CD8-positive, alpha-beta memory T cell (primary cell): ENCODE data around the gene CASK. TPM values are rescaled to one million over a fixed set of nuclear protein-coding genes. Genes with fewer than 3 reads are reported as not detected.
A peak's percentile ranks its signal among the peaks of the same experiment; 100 is the strongest.

ENCODE experiments used
- CTCF ChIA-PET: fragments of 350-600 bp; sonication (Branson Sonifier 250); formaldehyde crosslinking; loops from one replicate; lab custom pipeline; 2021; ENCODE audit warnings: antibody characterized with exemption; lab: Charles Lee
- POLR2A ChIA-PET: fragments of 350-600 bp; sonication (Branson Sonifier 250); formaldehyde crosslinking; loops from one replicate; lab custom pipeline; 2021; ENCODE audit warnings: antibody characterized with exemption; lab: Charles Lee
- DNase-seq, 5 donors: peaks; one replicate each; pipeline versions ENCODE4 v3.0.0 to v3.0.0-alpha.2; 2020 to 2022; ENCODE audit warnings: mixed read lengths in 1 of 5
- H3K27ac ChIP-seq: one replicate; pipeline ENCODE4 v1.7.0; 2013; ENCODE audit warnings: low read depth, mild to moderate bottlenecking, low read length, moderate library complexity
- H3K27me3 ChIP-seq: 2 replicates; pipeline ENCODE4 v1.7.0; 2013; ENCODE audit warnings: low read length, mild to moderate bottlenecking; ENCODE audit not compliant: insufficient read depth, poor library complexity, severe bottlenecking
- H3K36me3 ChIP-seq: 2 replicates; pipeline ENCODE4 v1.7.0; 2013; ENCODE audit warnings: mild to moderate bottlenecking, low read length, moderate library complexity; ENCODE audit not compliant: insufficient read depth
- H3K4me1 ChIP-seq: 2 replicates; pipeline ENCODE4 v1.7.0; 2013; ENCODE audit warnings: mild to moderate bottlenecking, low read length, moderate library complexity; ENCODE audit not compliant: insufficient read depth
- H3K4me3 ChIP-seq: 2 replicates; pipeline ENCODE4 v1.7.0; 2013; ENCODE audit warnings: mild to moderate bottlenecking, low read length
- H3K9me3 ChIP-seq: 2 replicates; pipeline ENCODE4 v1.7.0; 2013; ENCODE audit warnings: mild to moderate bottlenecking, low read length
- H3K27ac Mint-ChIP-seq, 8 donors: one replicate each; pipeline ENCODE4 v1.8.0; 2020 to 2021; ENCODE audit warnings: mixed read lengths in 8 of 8, mild to moderate bottlenecking in 6 of 8, inconsistent platforms in 3 of 8, moderate library complexity in 3 of 8
- H3K27me3 Mint-ChIP-seq, 2 donors: one replicate each; pipeline ENCODE4 v1.8.0; 2020 to 2021; ENCODE audit warnings: mixed read lengths in 2 of 2, mild to moderate bottlenecking in 1 of 2, moderate library complexity in 1 of 2
- H3K36me3 Mint-ChIP-seq, 3 donors: one replicate each; pipeline ENCODE4 v1.8.0; 2020 to 2021; ENCODE audit warnings: mixed read lengths in 3 of 3, inconsistent platforms in 1 of 3, mild to moderate bottlenecking in 1 of 3
- H3K4me1 Mint-ChIP-seq, 3 donors: one replicate each; pipeline ENCODE4 v1.8.0; 2020 to 2021; ENCODE audit warnings: mixed read lengths in 3 of 3, inconsistent platforms in 1 of 3, mild to moderate bottlenecking in 1 of 3
- H3K4me3 Mint-ChIP-seq, 7 donors: one replicate each; pipeline ENCODE4 v1.8.0; 2020 to 2021; ENCODE audit warnings: mixed read lengths in 7 of 7, mild to moderate bottlenecking in 6 of 7, moderate library complexity in 4 of 7, inconsistent platforms in 2 of 7
- H3K9me3 Mint-ChIP-seq, 5 donors: one replicate each; pipeline ENCODE4 v1.8.0; 2020 to 2022; ENCODE audit warnings: mixed read lengths in 5 of 5, mild to moderate bottlenecking in 3 of 5, moderate library complexity in 2 of 5, inconsistent platforms in 1 of 5
- polyA plus RNA-seq: library from polyadenylated mRNA; unstranded; fragments of 300-500 nt; fragmentation: Illumina TruSeq; gene quantifications from one replicate; pipeline ENCODE4 v1.2.3, GENCODE V29; 2021
- total RNA-seq, 2 experiments: library from RNA; stranded (reverse); gene quantifications; one replicate each; pipeline ENCODE4 v1.2.3, GENCODE V29; 2021

The CASK gene
- total and polyA plus RNA-seq, 3 experiments from 2014 or later = 20.2 to 32.5 (median 28.4) TPM

- Histone ChIP-seq H3K9me3 (no peaks in the 10 kb centered on the region), H3K36me3 (no peaks in the 10 kb centered on the region), H3K27me3 (no peaks in the 10 kb centered on the region), H3K4me3 (no peak overlapping the region), H3K27ac (no peak overlapping the region), H3K4me1 (no peaks in the 10 kb centered on the region)
- Mint-ChIP-seq H3K9me3 (no peaks in the 10 kb centered on the region), H3K27me3 (peaks cover 0 to 14% of the 10 kb centered on the region in 2 donors), H3K36me3 (no peaks in the 10 kb centered on the region), H3K4me3 (no peak overlapping the region), H3K4me1 (no peaks in the 10 kb centered on the region), H3K27ac (no peak overlapping the region)
- CTCF ChIA-PET = no interaction called here
- no peak for DNase-seq
- POLR2A ChIA-PET = no interaction called here
Observed at GRCh38 chrX:41478381-41478911, 444.9 kb downstream of the CASK start.

GRCh38 chrX:41475591-41476241, 447.6 kb downstream of the CASK start:
- CTCF ChIA-PET = no interaction called here
- Histone ChIP-seq H3K36me3 (no peaks in the 10 kb centered on the region), H3K9me3 (no peaks in the 10 kb centered on the region), H3K27ac (no peak overlapping the region), H3K4me3 (no peak overlapping the region), H3K4me1 (no peaks in the 10 kb centered on the region), H3K27me3 (no peaks in the 10 kb centered on the region)
- no peaks in the 10 kb centered on the region for H3K4me1 Mint-ChIP-seq
- H3K27ac Mint-ChIP-seq = peak overlapping the region in 1 of 8 donors; percentile 60
- peaks cover 0 to 3% of the 10 kb centered on the region in 2 donors for H3K27me3 Mint-ChIP-seq
- no peak overlapping the region for H3K4me3 Mint-ChIP-seq
- no peak for DNase-seq
- no peaks in the 10 kb centered on the region for H3K9me3 Mint-ChIP-seq
- POLR2A ChIA-PET = no interaction called here
- H3K36me3 Mint-ChIP-seq = no peaks in the 10 kb centered on the region

- Histone ChIP-seq H3K9me3 (no peaks in the 10 kb centered on the region), H3K36me3 (no peaks in the 10 kb centered on the region), H3K27ac (no peak overlapping the region), H3K27me3 (no peaks in the 10 kb centered on the region), H3K4me1 (no peaks in the 10 kb centered on the region), H3K4me3 (no peak overlapping the region)
- H3K36me3 Mint-ChIP-seq = no peaks in the 10 kb centered on the region
- ChIA-PET CTCF (no interaction called here), POLR2A (no interaction called here)
- DNase-seq = no peak
- H3K4me1 Mint-ChIP-seq = no peaks in the 10 kb centered on the region
- no peaks in the 10 kb centered on the region for H3K9me3 Mint-ChIP-seq
- H3K27ac Mint-ChIP-seq = peak overlapping the region in 1 of 8 donors; percentile 56
- H3K4me3 Mint-ChIP-seq = no peak overlapping the region
- H3K27me3 Mint-ChIP-seq = peaks cover 0 to 3% of the 10 kb centered on the region in 2 donors
Observed at GRCh38 chrX:41475191-41475590, 448.2 kb downstream of the CASK start.

GRCh38 chrX:41474726-41475100, 448.6 kb downstream of the CASK start:
- Mint-ChIP-seq H3K27me3 (peaks cover 0 to 2% of the 10 kb centered on the region in 2 donors), H3K36me3 (no peaks in the 10 kb centered on the region), H3K9me3 (no peaks in the 10 kb centered on the region), H3K27ac (no peak overlapping the region), H3K4me1 (no peaks in the 10 kb centered on the region), H3K4me3 (no peak overlapping the region)
- Histone ChIP-seq H3K9me3 (no peaks in the 10 kb centered on the region), H3K27ac (no peak overlapping the region), H3K36me3 (no peaks in the 10 kb centered on the region), H3K4me1 (no peaks in the 10 kb centered on the region), H3K27me3 (no peaks in the 10 kb centered on the region), H3K4me3 (no peak overlapping the region)
- CTCF ChIA-PET = no interaction called here
- no peak for DNase-seq
- POLR2A ChIA-PET = no interaction called here

GRCh38 chrX:41473936-41474725, 449.2 kb downstream of the CASK start:
- H3K4me3 ChIP-seq = no peak overlapping the region
- no peaks in the 10 kb centered on the region for H3K9me3 ChIP-seq
- ChIA-PET CTCF (no interaction called here), POLR2A (no interaction called here)
- no peak overlapping the region for H3K27ac ChIP-seq
- H3K27me3 Mint-ChIP-seq = no peaks in the 10 kb centered on the region
- H3K9me3 Mint-ChIP-seq = no peaks in the 10 kb centered on the region
- no peaks in the 10 kb centered on the region for H3K4me1 Mint-ChIP-seq
- no peaks in the 10 kb centered on the region for H3K36me3 Mint-ChIP-seq
- no peak overlapping the region for H3K4me3 Mint-ChIP-seq
- DNase-seq = no peak
- H3K36me3 ChIP-seq = no peaks in the 10 kb centered on the region
- H3K27ac Mint-ChIP-seq = no peak overlapping the region
- H3K27me3 ChIP-seq = no peaks in the 10 kb centered on the region
- no peaks in the 10 kb centered on the region for H3K4me1 ChIP-seq

DNA sequence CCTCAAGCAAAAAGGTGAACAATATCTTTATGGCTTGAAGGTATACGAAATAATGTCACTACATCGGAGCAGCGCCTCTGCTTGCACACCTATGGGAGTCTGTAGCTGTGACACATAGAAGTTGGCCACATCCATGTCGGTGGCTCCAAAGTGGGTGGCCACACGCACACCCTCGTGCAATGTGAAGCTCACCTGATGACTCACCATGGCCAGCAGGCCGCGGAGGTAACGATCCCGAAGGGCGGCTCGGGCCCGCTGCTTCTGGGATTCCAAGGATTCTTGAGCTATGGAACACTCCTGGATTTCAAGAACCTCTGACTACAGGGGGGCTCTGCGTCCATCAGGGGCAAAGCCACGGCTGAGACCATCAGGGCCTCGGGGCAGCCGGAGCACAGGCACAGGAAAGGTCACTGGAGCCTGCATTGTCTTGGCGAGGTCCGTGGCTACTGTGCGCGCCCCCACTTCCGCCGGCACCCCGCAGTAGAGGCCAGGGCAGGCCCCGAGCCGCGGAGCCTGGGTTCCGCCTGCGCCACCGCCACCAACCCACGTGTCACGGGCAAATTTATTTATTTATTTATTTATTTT, 451.0 kb downstream of the CASK start:
- ChIA-PET CTCF (no interaction called here), POLR2A (no interaction called here)
- H3K27me3 ChIP-seq = no peaks in the 10 kb centered on the region
- no peaks in the 10 kb centered on the region for H3K36me3 ChIP-seq
- no peak overlapping the region for H3K27ac ChIP-seq
- H3K36me3 Mint-ChIP-seq = no peaks in the 10 kb centered on the region
- no peaks in the 10 kb centered on the region for H3K9me3 ChIP-seq
- no peak overlapping the region for H3K4me3 ChIP-seq
- H3K4me1 Mint-ChIP-seq = no peaks in the 10 kb centered on the region
- no peaks in the 10 kb centered on the region for H3K27me3 Mint-ChIP-seq
- H3K9me3 Mint-ChIP-seq = no peaks in the 10 kb centered on the region
- DNase-seq = no peak
- H3K4me1 ChIP-seq = no peaks in the 10 kb centered on the region
- no peak overlapping the region for H3K4me3 Mint-ChIP-seq
- H3K27ac Mint-ChIP-seq = no peak overlapping the region

- H3K27ac ChIP-seq = no peak overlapping the region
- no peak overlapping the region for H3K4me3 ChIP-seq
- no peaks in the 10 kb centered on the region for H3K9me3 ChIP-seq
- POLR2A ChIA-PET = no interaction called here
- CTCF ChIA-PET = no interaction called here
- H3K4me1 Mint-ChIP-seq = no peaks in the 10 kb centered on the region
- no peaks in the 10 kb centered on the region for H3K36me3 Mint-ChIP-seq
- H3K4me1 ChIP-seq = no peaks in the 10 kb centered on the region
- no peaks in the 10 kb centered on the region for H3K9me3 Mint-ChIP-seq
- H3K27me3 Mint-ChIP-seq = no peaks in the 10 kb centered on the region
- DNase-seq = no peak
- no peaks in the 10 kb centered on the region for H3K36me3 ChIP-seq
- no peak overlapping the region for H3K27ac Mint-ChIP-seq
- H3K27me3 ChIP-seq = no peaks in the 10 kb centered on the region
- H3K4me3 Mint-ChIP-seq = no peak overlapping the region
Observed at GRCh38 chrX:41471786-41472185, 451.6 kb downstream of the CASK start.

DNA sequence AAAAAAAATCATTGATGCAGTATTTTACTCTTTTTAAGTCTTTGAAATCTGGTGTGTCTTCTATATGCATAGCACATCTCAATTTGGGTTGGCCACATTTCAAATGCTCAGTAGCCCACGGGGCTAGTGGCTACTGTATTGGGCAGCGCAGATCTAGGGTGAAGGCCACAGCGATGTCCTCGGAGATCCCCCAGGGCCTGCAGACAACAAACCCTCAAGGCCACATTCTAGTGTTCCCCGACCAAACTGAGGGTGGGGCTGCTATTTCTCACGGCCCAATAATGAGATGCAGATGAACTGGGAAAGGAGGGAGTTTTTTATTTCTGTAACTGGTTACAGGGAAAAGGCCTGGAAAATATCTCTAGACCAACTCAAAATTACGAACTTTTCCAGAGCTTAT, 452.6 kb downstream of the CASK start:
- Histone ChIP-seq H3K9me3 (no peaks in the 10 kb centered on the region), H3K27ac (no peak overlapping the region), H3K27me3 (no peaks in the 10 kb centered on the region), H3K4me3 (no peak overlapping the region), H3K4me1 (no peaks in the 10 kb centered on the region), H3K36me3 (no peaks in the 10 kb centered on the region)
- no peak for DNase-seq
- CTCF ChIA-PET = no interaction called here
- no peaks in the 10 kb centered on the region for H3K27me3 Mint-ChIP-seq
- no peaks in the 10 kb centered on the region for H3K9me3 Mint-ChIP-seq
- H3K36me3 Mint-ChIP-seq = peaks cover 0 to 1% (median 0%) of the 10 kb centered on the region in 3 donors
- POLR2A ChIA-PET = no interaction called here
- H3K4me3 Mint-ChIP-seq = no peak overlapping the region
- no peaks in the 10 kb centered on the region for H3K4me1 Mint-ChIP-seq
- no peak overlapping the region for H3K27ac Mint-ChIP-seq
